HG03196 (cell line): ENCODE measurements around the gene OTUD5.

Experiments
- ATAC-seq: cut with Tn5 transposase; IDR thresholded peaks from one replicate; pipeline ENCODE4 v1.9.1; 2021; ENCODE audit not compliant: unreplicated experiment

Gene OTUD5

GRCh38 chrX:48974033-48974432, 16.6 kb upstream of the OTUD5 start:
- no peak for ATAC-seq

DNA sequence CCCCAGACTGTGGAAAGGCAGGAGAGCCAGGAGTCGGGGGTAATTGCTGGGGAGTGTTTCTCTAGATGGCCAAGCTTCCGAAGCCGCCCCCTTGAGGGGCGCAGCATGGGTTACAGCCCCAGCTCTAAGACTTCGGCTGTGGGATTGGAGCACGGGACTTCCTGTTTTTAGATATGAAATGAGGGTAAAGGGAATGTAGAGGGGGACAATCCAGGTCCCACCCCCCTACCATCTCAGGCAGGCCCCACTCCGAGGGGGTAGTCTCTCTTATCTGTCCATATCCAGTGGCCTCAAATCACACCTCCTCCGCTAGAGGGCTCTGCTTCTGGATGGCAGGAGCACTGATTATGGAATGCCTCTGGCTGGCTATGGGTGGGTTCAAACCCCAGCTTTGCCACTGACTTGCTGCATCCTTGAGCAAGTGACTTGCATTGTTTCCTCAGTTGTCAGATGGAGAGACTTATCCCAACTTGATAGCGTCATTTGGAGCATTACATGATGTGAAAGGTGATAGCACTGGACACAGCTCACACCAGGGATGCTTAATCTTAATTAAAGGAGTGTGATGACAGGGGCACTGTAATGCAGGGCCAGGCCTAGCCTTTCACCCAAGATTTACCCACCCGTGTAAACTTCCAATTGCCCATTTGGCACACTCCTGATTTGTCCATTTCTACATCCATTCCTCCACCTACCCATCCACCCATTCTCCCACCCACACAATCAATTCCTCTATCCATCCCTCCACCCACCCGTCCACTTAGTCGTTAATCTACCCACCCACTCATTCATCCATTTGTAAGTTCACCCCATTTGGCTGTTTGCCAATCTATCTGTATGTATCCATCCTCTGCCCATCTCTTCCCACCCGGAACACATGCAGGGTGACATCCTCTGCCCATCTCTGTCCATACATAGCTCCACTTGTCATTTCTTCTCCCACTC, 15.1 kb upstream of the OTUD5 start:
- no peak for ATAC-seq

DNA sequence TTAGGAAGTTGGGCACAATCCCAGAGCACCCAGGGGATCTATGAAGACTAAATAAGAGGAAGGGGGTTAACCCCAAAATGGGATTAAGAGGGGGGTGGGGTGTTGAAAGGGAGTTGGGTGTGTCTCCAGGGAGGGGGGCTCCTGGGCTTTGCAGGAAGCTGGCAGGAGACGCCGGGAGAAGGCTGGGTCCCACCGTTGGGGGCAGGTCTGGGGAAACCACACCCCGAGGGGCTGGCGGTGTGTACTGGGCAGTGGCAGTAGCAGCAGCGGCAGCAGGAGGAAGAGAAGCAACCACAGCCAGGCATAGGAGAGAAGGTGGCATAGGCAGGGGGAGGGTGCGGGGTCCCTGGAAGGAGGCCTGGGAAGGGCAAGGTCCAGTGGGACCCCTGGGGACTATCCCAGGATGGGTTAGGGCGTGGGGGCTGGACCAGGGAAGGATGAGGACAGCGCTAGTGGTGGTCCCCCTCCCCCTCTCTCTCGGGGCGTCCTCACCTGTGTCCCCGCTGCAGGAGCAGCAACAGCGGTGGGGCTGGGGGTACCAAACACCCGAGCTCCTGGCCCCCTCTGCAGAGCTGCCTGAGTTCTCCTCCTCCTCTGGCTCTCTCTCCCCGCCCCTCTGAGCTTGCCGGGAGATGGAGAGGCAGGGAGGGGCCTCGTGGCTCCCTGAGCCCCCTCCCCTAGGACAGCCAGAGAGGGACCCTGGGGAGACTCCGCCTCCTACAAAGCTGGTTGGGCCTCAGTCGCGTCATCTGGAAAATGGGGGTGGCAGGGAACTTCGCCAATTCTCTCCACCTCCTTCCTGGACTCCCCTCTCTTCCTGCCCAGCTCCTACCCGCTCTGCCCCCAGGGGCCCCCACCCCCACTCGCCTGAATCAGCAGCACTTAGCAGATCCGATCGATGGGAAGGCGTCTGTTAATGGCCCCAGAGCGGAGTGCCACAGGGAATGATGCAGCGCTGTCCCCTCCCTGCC, 14.1 kb upstream of the OTUD5 start, which contains the start of gene KCND1:
KCND1 (minus strand) TSS at position 596 of the 971 bp plus-strand sequence. CDS start 1,573 bp downstream, outside the sequence.
- ATAC-seq, result no peak

- ATAC-seq, result no peak
These were observed 12.1 kb upstream of the OTUD5 start for GRCh38 chrX:48969471-48969870.

DNA sequence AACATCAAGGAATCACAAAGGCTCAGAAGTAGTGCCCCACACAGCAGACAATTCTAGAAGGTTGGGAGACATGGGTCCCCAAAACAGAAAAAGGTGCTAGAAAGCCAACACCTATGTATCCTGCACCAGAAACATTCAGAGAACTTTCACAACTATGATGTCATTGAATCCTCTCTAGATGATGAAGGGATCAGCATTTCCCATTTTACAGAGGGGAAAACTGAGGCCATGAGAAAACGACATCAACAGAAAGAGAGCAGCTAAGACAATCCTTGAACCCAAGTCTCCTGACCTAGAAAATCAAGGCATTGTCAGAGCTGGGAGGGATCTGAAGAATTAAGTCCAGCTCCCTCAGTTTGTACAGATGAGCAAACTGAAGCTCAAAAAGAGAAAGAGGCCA, 11.0 kb upstream of the OTUD5 start:
- no peak for ATAC-seq

- ATAC-seq, result no peak
These were observed 9.6 kb upstream of the OTUD5 start for GRCh38 chrX:48966796-48967579.

DNA sequence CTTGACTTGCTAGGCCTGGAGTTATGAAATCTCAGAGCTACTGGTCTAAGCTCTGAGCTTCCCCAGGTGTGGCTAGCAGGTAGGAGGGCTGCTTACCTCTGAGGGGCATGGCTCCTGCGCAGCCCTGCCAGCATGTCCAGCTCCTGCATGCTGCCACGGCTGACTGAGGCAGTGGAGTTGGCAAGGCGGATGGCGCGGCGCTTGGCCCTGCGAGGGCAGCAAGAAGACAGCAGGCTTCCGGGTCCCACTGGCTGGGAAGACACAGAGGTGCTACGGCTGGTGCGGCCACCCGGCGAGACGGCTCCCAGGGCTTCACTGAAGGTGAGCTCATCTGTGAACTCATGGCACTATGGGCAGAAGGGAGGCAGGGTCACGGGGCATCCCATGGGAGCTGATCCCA, 8.6 kb upstream of the OTUD5 start:
- no peak for ATAC-seq

DNA sequence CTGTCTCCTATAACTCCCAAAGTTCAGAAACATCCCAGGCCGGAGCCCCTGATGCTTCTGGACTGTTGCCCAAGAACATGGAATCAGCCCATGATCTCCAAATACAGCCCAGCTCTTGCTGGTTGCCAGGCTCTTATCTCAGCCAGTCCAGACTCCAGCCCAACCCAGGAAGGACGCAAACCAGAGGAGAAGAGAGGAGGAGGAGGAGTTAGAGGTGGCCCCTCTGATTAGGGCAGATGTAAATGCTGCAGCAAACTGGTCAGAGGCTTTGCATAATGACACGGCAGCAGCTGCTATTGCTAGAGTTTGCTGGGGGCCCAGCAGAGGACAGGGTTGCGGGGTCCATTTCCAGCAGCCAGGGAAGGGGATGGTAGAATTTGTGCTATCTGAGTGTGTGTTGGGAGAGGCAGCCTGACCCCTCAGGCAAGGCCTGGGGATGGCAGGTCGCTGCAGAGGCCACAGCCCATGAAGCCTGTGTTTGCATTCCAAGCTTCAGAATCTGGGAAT, 4.2 kb upstream of the OTUD5 start:
- ATAC-seq, result no peak

GRCh38 chrX:48960291-48960690, 2.9 kb upstream of the OTUD5 start:
- no peak for ATAC-seq

GRCh38 chrX:48958635-48959094, 1.3 kb upstream of the OTUD5 start:
- ATAC-seq, result no peak

DNA sequence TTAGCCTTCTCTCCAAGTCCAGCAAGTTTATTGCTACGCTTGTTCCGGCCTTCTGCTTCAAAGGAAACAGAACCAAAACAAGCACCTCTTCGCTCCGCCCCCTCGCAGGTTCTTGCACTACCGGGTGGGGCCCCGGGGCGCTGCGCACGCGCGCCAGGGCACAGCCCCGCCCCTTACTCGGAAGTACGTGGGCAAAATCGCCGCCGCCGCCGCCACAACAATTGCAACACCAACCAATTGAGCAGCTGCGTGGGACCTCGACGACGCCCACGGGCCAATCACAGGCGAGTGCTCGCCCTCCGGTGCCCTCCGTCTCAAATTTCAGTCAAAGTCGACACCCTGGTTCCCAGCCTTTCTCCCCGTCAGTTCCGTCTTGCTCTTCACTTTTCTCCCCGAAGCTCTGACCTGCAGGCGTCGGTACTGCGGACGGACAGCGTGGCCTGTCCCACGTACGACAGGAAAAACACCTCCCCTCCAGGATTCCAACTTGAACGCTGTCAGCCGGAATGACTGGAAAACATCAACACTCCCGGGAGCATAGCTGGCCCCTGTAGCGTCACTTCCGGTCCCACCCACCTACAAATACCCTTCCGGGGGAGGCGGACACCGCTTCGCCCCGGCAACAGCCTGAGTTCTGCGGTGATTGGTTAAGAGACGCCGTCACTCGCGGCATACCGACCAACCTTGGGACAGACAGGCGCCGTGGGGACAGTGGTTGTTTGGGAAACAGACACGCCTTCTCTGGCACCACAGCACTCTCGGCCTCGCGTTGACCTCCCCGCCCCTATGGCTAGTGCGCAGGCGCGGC, 624 bp upstream of the OTUD5 start:
- peak; percentile 89 for ATAC-seq

DNA sequence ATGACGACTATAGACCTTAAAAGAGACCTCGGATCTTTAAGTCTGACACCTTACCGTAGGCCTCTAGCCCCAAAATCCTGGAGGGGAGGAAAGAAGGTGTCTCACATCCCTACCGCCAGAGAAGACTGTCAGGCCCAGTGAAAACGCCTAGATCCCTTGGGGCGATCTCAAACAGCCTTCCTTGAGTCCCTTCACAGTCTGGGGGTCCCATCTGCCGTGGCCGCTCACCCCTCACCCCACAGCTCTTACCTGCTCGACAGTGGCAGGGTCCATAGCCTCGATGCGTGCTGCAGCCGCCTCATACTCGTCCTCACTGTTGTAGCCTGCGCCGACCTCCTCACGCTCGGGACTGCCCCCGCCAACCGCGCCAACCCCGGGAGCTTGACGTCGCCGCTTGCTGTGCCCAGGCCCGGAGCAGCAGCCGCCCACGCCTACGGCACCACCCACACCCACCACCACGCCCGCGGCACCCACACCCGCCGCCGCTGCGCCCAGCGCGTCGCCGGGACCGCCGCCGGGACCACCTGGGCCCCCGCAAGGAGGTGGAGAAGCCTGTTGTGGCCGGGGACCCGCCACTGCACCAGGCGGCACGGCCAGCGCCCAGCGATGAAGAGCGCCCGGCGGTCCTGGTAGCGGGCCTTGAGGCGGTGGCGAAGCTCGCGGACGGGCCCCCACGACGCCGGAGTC, 536 bp downstream of the OTUD5 start:
- no peak for ATAC-seq

DNA sequence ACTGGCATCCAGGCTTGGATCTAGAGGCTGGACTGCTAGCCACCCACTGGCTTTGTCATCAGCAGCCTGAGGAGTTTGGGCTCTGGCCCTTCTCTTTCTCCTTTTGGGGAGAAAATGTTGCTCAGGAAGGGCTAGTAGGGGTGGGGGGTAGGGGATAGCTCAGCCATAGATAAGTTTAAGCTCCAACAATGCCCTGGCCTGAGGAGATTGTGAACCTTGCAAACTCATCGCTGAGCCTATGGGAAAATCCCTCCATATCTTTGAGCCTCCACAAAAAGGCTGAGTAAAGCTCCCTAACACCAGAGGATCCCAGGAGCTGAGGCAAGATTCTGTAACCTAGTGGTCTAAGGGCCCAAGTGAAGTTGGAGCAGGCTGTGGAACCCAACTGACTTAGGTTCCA, 8.8 kb downstream of the OTUD5 start:
- no peak for ATAC-seq

DNA sequence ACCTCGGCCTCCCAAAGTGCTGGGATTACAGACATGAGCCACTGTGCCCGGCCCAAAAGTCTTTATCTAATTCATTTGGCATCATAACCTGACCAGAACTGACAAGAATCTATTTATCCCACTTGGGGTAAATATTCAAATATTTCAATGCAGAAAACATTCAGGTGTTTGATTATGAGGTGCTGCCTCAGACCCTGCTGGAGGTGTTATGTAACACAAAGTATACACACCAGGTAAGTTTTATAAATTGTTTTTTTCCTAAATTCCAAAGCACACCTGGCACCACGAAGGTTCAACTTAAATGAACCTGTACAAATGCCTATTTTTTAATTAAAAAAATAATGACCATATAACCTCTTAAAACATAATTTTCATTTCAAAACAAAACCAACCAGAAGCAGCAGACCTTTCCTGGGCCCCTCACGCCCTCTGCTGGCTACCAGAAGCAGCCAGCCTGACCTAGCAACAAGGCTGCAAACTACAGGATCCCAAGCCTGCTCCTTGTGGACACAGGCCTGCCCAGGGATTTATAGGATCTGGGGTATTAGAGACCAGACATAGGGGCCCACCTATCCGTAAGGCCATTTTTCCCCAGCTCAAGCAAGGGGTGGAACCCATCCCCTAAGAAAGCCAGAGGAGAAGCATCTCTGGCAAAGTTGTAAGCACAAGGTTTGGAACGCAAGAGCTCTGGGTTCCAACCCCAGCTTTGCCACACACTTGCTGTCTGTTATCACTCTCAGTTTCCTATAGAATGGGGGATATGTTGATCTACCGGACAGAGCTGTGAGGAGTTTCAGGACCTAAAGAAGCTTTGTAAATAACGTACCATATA, 11.7 kb downstream of the OTUD5 start:
- ATAC-seq, result no peak

GRCh38 chrX:48942895-48943294, 14.5 kb downstream of the OTUD5 start:
- no peak for ATAC-seq

DNA sequence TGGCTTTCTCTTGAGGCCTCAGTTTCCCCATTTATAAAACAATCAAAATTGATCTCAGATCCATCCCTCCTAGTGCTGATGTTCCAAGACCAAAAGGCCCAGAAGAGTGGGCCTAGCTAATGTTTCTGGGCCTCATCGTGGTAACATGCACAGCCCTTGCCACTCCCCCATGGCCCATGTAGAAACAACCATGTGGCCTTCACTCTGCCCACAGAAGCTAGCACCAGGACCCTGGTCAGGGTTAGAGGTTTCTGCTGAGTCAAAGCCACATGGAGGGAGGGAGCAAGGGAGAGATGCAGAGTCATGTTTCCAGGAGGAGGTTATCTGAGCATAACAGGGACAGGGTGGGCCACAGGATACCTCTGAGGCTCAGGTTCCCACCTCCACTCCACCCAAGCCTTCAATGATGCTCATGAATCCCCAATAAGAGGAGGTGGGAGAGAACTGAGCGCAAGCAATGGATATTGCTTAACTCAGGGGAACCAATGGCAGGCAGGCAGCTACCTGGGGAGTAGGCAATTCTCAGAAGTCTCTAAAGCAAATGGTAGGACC, 16.9 kb downstream of the OTUD5 start:
- ATAC-seq, result no peak

GRCh38 chrX:48939524-48940228, 17.7 kb downstream of the OTUD5 start:
- ATAC-seq, result no peak
